ENCODE measurements around the gene NBPF1. TPM values are rescaled to one million over a fixed set of nuclear protein-coding genes. Genes with fewer than 3 reads are reported as not detected.
"Not testable (repeated sequence)": the region's sequence is repeated elsewhere in the genome, so short reads cannot be mapped to it uniquely, and the experiment has no call there.

Gene NBPF1
- total and polyA plus RNA-seq, 2 donors = 22.9 to 137 TPM

DNA sequence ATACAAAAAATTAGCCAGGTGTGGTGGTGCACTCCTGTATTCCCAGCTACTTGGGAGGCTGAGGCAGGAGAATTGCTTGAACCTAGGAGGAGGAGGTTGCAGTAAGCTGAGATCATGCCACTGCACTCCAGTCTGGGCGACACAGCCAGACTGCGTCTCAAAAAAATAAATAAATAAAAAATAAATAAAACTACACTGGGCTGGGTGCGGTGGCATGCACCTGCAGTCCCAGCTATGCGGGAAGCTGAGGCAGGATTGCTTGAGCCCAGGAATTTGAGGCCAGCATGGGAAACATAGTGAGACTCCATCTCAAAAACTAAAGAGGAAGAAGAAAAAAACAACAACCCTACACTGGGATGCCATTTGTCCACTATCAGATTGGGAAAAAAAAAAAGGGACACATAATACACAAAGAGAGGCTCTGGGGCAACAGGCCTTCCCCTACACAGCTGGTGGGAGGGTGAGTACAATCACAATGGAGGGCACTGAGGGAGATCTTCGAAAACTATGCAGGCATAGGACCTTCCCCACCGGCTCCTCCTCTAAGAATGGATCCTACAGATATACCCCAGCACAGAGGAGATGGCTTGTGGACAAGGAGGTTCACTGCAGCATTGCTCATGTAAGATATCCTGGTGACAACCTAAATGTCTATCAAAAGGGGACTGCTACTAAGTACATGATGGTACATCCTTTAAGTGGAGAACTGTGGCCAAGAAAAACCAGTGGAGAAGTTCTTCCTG, 20.3 kb upstream of the NBPF1 start:
- not testable (repeated sequence) for H3K4me3 ChIP-seq (ENCODE audit: low read depth, low read length); H3K27ac ChIP-seq (ENCODE audit: low read depth); H3K4me1 ChIP-seq (ENCODE audit: insufficient read depth); H3K36me3 ChIP-seq (ENCODE audit: insufficient read depth); DNase-seq (ENCODE audit: extremely low spot score)
- 95% methylated on average over 6 of the region's 6 CpGs for WGBS

GRCh38 chr1:16632044-16632850, 18.9 kb upstream of the NBPF1 start:
- not testable (repeated sequence) for H3K27ac ChIP-seq (ENCODE audit: low read depth); H3K4me3 ChIP-seq (ENCODE audit: low read depth, low read length); DNase-seq (ENCODE audit: extremely low spot score); H3K36me3 ChIP-seq (ENCODE audit: insufficient read depth); H3K4me1 ChIP-seq (ENCODE audit: insufficient read depth)
- WGBS = 92% methylated on average over 14 of the region's 14 CpGs

GRCh38 chr1:16631248-16632043, 18.1 kb upstream of the NBPF1 start:
- DNase-seq (ENCODE audit: extremely low spot score) = no peak
- H3K36me3 ChIP-seq (ENCODE audit: insufficient read depth) = peaks cover 10% of the 10 kb centered on the region
- H3K4me3 ChIP-seq (ENCODE audit: low read depth, low read length) = no peak overlapping the region
- H3K27ac ChIP-seq (ENCODE audit: low read depth) = no peak overlapping the region
- H3K4me1 ChIP-seq (ENCODE audit: insufficient read depth) = no peaks in the 10 kb centered on the region
- WGBS = 88% methylated on average over 20 of the region's 20 CpGs

DNA sequence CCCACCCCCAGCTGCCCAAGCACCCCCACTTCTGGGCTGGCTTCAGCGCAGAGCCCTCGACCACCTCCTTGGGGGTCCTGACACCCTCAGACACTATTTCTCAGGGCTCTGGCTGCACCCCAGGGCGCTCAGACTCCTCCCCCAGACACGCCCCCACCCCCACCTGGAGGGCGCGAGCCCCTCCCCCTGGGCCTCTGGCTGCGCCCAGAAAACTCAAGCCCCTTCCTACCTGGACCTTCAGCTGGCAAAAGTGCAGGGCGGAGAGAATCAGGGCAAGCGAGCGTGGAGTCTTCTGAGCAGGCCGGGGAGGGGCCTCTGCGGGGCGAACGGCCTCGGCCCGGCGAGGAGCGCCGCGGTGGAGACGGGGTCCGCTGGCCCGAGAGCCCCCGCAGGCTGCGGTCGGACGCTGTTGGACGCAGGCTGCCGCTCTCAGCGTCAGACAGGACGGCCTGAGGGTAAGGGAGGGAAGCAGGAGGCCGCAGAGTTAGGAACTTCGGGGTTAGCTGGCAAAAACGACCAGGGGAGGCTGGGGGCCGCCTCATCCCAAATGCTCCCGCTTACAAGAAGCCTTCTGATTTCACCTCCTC, 17.4 kb upstream of the NBPF1 start:
- H3K4me1 ChIP-seq (ENCODE audit: insufficient read depth) = no peaks in the 10 kb centered on the region
- peaks cover 14% of the 10 kb centered on the region for H3K36me3 ChIP-seq (ENCODE audit: insufficient read depth)
- 92% methylated on average over 36 of the region's 36 CpGs for WGBS
- no peak overlapping the region for H3K27ac ChIP-seq (ENCODE audit: low read depth)
- H3K4me3 ChIP-seq (ENCODE audit: low read depth, low read length) = no peak overlapping the region
- DNase-seq (ENCODE audit: extremely low spot score) = no peak

- not testable (repeated sequence) for H3K27ac ChIP-seq (ENCODE audit: low read depth); DNase-seq (ENCODE audit: extremely low spot score); H3K4me1 ChIP-seq (ENCODE audit: insufficient read depth); H3K4me3 ChIP-seq (ENCODE audit: low read depth, low read length)
- WGBS = 96% methylated on average over 21 of the region's 21 CpGs
- peaks cover 19% of the 10 kb centered on the region for H3K36me3 ChIP-seq (ENCODE audit: insufficient read depth)
Observed at GRCh38 chr1:16629916-16630530, 16.7 kb upstream of the NBPF1 start.

- WGBS = 90% methylated on average over 19 of the region's 19 CpGs
- Histone ChIP-seq H3K4me3 (ENCODE audit: low read depth, low read length) (no peak overlapping the region), H3K4me1 (ENCODE audit: insufficient read depth) (no peaks in the 10 kb centered on the region), H3K27ac (ENCODE audit: low read depth) (no peak overlapping the region), H3K36me3 (ENCODE audit: insufficient read depth) (peaks cover 19% of the 10 kb centered on the region)
- no peak for DNase-seq (ENCODE audit: extremely low spot score)
Observed at GRCh38 chr1:16628361-16629111, 15.2 kb upstream of the NBPF1 start.

DNA sequence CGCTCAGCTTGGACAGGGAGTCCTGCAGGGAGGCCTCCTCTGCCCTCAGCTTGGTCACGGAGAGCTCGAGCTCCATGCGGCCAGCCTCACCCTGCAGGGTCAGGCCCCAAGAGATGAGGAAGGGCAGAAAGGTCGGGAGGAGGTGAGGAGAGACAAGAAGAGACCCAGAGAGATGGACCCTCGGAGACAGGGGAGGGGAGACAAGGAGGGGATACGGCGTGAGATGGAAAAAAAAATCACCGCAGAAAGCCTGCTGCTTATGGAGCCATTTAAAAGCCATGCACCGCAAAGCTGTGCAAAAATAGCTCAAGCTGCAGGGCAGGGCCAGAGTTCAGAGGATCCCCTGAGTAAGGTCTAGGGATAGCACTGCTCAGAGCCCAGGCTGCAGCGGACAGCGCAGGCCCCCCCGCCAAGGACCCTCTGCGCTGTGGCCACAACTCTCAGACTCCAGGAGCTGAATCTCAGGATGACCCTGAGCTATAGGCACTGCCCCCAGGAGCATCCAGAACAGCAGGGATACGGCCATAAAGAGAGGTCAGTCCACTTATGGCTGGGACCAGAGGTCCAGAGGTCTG, 13.1 kb upstream of the NBPF1 start:
- not testable (repeated sequence) for H3K27ac ChIP-seq (ENCODE audit: low read depth); H3K4me1 ChIP-seq (ENCODE audit: insufficient read depth); H3K4me3 ChIP-seq (ENCODE audit: low read depth, low read length); DNase-seq (ENCODE audit: extremely low spot score)
- WGBS = 87% methylated on average over 15 of the region's 15 CpGs
- peaks cover 19% of the 10 kb centered on the region for H3K36me3 ChIP-seq (ENCODE audit: insufficient read depth)

DNA sequence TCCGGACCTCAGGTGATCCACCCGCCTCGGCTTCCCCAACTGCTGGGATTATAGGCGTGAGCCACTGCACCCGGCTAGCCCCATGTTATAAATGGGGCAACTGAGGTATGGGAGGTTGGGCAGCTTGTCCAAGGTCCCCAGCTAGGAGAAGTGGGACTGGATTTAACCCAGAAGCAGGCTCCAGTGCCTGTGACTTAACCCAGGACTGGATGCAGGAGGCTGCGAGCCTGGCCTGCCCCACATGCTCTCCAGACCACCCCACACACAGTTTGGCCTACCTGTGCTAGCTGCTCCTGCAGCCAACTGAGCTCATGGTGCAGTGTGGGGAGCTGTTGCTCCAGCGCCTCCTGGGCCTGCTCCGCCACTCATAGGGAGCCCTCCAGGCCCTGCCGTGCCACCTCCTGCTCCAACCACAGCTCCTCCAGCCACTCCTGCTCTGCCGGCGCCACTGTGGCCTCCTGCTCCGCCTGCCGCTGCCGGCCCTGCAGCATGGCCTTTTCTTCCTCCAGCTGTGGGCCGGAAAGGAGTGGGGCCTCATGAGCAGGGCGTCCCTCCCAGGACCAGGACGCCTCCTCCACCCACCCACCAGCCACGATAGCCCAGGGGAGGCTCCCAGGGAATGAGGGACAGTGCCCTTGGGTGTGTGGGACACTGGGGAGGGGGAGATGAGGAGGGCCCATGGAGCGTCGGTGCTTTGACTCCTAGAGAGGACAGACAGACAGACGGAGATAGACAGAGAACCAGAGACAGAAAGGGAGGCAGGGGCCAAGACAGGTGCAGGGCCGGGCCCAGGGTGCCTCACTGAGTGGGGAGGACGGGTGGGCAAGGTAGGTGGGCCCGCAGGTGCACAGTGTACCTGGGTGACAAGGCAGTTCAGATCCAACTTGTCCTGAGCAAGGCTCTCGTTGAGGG, 12.4 kb upstream of the NBPF1 start:
- Histone ChIP-seq H3K4me1 (ENCODE audit: insufficient read depth) (no peaks in the 10 kb centered on the region), H3K27ac (ENCODE audit: low read depth) (no peak overlapping the region), H3K36me3 (ENCODE audit: insufficient read depth) (peaks cover 13% of the 10 kb centered on the region), H3K4me3 (ENCODE audit: low read depth, low read length) (no peak overlapping the region)
- 89% methylated on average over 25 of the region's 25 CpGs for WGBS
- no peak for DNase-seq (ENCODE audit: extremely low spot score)

GRCh38 chr1:16623812-16624719, 10.7 kb upstream of the NBPF1 start:
- 78% methylated on average over 27 of the region's 27 CpGs for WGBS
- H3K36me3 ChIP-seq (ENCODE audit: insufficient read depth) = peaks cover 11% of the 10 kb centered on the region
- H3K4me3 ChIP-seq (ENCODE audit: low read depth, low read length); H3K4me1 ChIP-seq (ENCODE audit: insufficient read depth); H3K27ac ChIP-seq (ENCODE audit: low read depth); DNase-seq (ENCODE audit: extremely low spot score): not testable (repeated sequence)

DNA sequence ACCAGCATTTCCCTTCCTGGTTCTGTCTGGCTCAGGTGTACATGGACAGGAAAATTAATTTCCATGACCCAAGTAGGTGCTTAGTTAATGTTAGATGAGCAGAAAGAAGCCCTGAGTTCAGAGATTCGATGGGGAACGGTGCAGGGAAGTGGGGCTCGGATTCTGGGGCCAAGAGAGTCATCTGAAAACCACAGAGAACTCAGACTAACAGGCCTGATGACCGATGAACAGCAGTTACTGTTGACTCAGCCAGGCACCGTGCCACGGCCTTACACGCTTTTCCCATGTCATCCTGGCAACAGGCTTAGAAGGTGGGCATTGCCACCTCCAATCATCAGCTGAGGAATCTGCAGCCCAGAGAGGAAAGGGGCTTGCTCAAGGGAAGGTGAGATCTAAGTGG, 10.0 kb upstream of the NBPF1 start:
- H3K36me3 ChIP-seq (ENCODE audit: insufficient read depth) = peaks cover 11% of the 10 kb centered on the region
- WGBS = 81% methylated on average over 7 of the region's 7 CpGs
- H3K27ac ChIP-seq (ENCODE audit: low read depth); H3K4me3 ChIP-seq (ENCODE audit: low read depth, low read length); H3K4me1 ChIP-seq (ENCODE audit: insufficient read depth); DNase-seq (ENCODE audit: extremely low spot score): not testable (repeated sequence)

All from urinary bladder (tissue), 4 donors.